Heart left ventricle (tissue), 16 donors: ENCODE measurements around the gene PHACTR1. TPM values are rescaled to one million over a fixed set of nuclear protein-coding genes. Genes with fewer than 3 reads are reported as not detected.
"Not testable (repeated sequence)": the region's sequence is repeated elsewhere in the genome, so short reads cannot be mapped to it uniquely, and the experiment has no call there.

Source experiments
- ATAC-seq, 4 donors: fragments of 200-7000 bp; cut with Tn5 transposase; one replicate each; pipeline ENCODE4 v1.9.1; 2020 to 2022; ENCODE audit warnings: moderate library complexity in 4 of 4, mild to moderate bottlenecking in 3 of 4, moderate number of reproducible peaks in 1 of 4
- DNase-seq, 5 donors: peaks; one replicate each; pipeline ENCODE4 v3.0.0-alpha.2; 2020
- H3K27ac ChIP-seq, 12 donors: fragments of 200-600 bp; sonication (generic) in 4 of 12; one replicate each; pipeline versions ENCODE4 v1.5.0 to v1.8.0; 2016 to 2022; ENCODE audit warnings: mild to moderate bottlenecking in 2 of 12
- H3K27me3 ChIP-seq, 9 donors: fragments of 200-600 bp; sonication (generic) in 2 of 9; one replicate each; pipeline versions ENCODE4 v1.5.1 to v1.8.0; 2016 to 2022; ENCODE audit warnings: mild to moderate bottlenecking in 3 of 9
- H3K36me3 ChIP-seq, 9 donors: fragments of 200-600 bp; sonication (generic) in 2 of 9; one replicate each; pipeline versions ENCODE4 v1.5.0 to v1.8.0; 2018 to 2022; ENCODE audit warnings: mild to moderate bottlenecking in 2 of 9
- H3K4me1 ChIP-seq, 12 donors: fragments of 200-600 bp; sonication (generic) in 4 of 12; one replicate each; pipeline versions ENCODE4 v1.5.0 to v1.8.0; 2016 to 2022; ENCODE audit warnings: mild to moderate bottlenecking in 3 of 12
- H3K4me3 ChIP-seq, 12 donors: fragments of 200-600 bp; sonication (generic) in 4 of 12; one replicate each; pipeline versions ENCODE4 v1.5.0 to v1.8.0; 2017 to 2022; ENCODE audit warnings: mild to moderate bottlenecking in 9 of 12, moderate library complexity in 4 of 12
- H3K9me3 ChIP-seq, 12 donors: fragments of 200-600 bp; sonication (generic) in 4 of 12; one replicate each; pipeline versions ENCODE4 v1.5.0 to v1.8.0; 2016 to 2022; ENCODE audit warnings: mild to moderate bottlenecking in 1 of 12
- POLR2A ChIP-seq, 2 donors: fragments of 450-650 bp; IDR thresholded peaks; one replicate each; pipeline ENCODE4 v1.6.1; 2017; ENCODE audit warnings: antibody characterized with exemption in 2 of 2, mild to moderate bottlenecking in 2 of 2, moderate library complexity in 2 of 2
- WGBS, 4 donors: extraction: QIAGEN DNeasy Blood & Tissue Kit in 2 of 4; methylation state at CpG; one replicate each; pipeline versions ENCODE4 v1.1.5 to v1.1.7; 2013 to 2018; 5-methylcytosine and 5-hydroxymethylcytosine counted together
- intact Hi-C, 10 donors: fragments of 100-400 bp; cut with DNase I; formaldehyde crosslinking; loops; one replicate each; pipeline versions ENCODE4 v1.11.1 to v1.14.2; 2022
- polyA plus RNA-seq, 2 donors: library from polyadenylated mRNA; stranded (reverse); fragments of 200-250 nt; gene quantifications; one replicate each; pipeline ENCODE4 v1.2.3, GENCODE V29; 2013
- total RNA-seq, 9 donors: library from RNA; depleted of rRNA in 2 of 9; stranded (reverse); fragments of >200 nt in 2 of 9; fragmentation: NEBNext Ultra II Directional in 3 of 9; extraction: Animal tissue kit (Norgen Biotek cat#: 25700) in 3 of 9; gene quantifications; one replicate each; pipeline versions ENCODE4 v1.1.0 to v1.2.4, GENCODE V29; 2016 to 2023
- TF ChIP-seq, protein P1 (sequence below), 12 donors: fragments of 200-600 bp; sonication (generic) in 4 of 12; IDR thresholded peaks; one replicate each; pipeline versions ENCODE4 v1.5.0 to v1.8.0; 2018 to 2022; ENCODE audit warnings: antibody characterized with exemption in 12 of 12, mild to moderate bottlenecking in 5 of 12
- donor health status: ischemic (EF 13 %, LVEDD 7.1; RV severe dilation, severe dysfunction).
- donor health status: healthy with polysubstance abuse.
- donor health status: DM: no; HTN: yes; CAD: no.
- donor health status: DM: no; HTN: no; CAD: no.
- donor health status: ischemic (EF 25% LVEDD 6.9; RV normal size, moderate dysfunction).
- donor health status: ischemic (EF 25% LVEDD 5.7; RV mildly dilated, moderate dysfunction).
- donor health status: healthy.
- donor health status: DM: yes; HTN: yes; CAD: no.
- donor health status: ischemic (EF 35%, LVEDD 5.7; RV mildly dilated, moderate dysfunction).
- donor health status: nonischemic (EF 11% LVEDD 7.7; RV severe dilation, severe dysfunction).
- donor health status: DM: yes; HTN: yes; CAD: no.
- donor health status: PGD.
- donor health status: ischemic (EF 29% LVEDD 5.4; RV normal size, mild dysfunction).
- donor health status: nonischemic (EF 23%, LVEDD 6.1; RV moderate dilation, normal function).

Gene PHACTR1
- total and polyA plus RNA-seq, 11 donors, result 21.2 to 238 (median 87.4) TPM

DNA sequence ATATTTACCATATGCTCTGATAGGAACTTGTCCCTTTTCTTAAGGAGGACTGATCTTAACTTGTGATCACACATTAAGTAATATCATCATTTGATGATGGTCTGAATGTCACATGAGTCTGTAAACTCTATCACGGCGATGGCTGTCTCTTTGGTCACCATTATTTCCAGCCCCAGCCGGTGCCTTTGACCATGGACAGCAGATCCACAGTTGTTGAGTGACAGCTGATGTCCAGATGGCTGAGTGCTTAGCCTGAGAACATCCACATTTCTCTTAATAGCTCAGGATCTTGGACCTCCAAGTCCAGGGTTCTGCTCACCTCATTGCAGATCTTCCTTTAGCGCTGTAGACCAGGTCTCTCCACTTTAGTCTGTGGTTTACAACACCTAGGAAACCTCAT is 440.7 kb downstream of the PHACTR1 start:
- no peak for DNase-seq
- WGBS, 4 donors, result 83 to 95% (median 85%) methylated on average over 4 of the region's 4 CpGs
- TF ChIP-seq, protein P1, sequence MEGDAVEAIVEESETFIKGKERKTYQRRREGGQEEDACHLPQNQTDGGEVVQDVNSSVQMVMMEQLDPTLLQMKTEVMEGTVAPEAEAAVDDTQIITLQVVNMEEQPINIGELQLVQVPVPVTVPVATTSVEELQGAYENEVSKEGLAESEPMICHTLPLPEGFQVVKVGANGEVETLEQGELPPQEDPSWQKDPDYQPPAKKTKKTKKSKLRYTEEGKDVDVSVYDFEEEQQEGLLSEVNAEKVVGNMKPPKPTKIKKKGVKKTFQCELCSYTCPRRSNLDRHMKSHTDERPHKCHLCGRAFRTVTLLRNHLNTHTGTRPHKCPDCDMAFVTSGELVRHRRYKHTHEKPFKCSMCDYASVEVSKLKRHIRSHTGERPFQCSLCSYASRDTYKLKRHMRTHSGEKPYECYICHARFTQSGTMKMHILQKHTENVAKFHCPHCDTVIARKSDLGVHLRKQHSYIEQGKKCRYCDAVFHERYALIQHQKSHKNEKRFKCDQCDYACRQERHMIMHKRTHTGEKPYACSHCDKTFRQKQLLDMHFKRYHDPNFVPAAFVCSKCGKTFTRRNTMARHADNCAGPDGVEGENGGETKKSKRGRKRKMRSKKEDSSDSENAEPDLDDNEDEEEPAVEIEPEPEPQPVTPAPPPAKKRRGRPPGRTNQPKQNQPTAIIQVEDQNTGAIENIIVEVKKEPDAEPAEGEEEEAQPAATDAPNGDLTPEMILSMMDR (IDR thresholded peaks at IDR 0.05), result no peak
- TF ChIP-seq POLR2A (IDR thresholded peaks at IDR 0.05), result no peak
- Histone ChIP-seq H3K27me3 (no peaks in the 10 kb centered on the region), H3K4me1 (peaks cover 0 to 9% (median 0%) of the 10 kb centered on the region in 12 donors), H3K4me3 (no peak overlapping the region), H3K27ac (no peak overlapping the region), H3K36me3 (peaks cover 0 to 15% (median 0%) of the 10 kb centered on the region in 9 donors), H3K9me3 (no peaks in the 10 kb centered on the region)
- intact Hi-C loops, result no loop called here
- ATAC-seq, result no peak

DNA sequence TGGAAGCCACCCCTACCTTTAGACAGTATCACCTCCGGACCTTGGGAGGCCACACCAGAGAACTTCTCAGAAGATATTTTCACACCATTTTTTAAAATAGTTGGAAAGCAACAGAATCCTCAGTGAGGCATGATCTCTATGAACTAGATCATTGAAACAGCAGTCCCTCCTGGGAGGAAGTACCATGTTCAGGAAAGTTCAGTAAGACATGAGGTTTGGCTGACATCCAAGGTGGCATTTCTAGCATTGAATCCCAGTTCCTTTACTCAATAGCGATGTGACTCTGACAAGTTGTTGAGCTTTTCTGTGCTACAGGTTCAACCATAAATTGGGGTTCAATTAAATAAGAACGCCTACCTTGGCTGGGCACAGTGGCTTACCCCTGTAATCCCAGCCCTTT is 442.7 kb downstream of the PHACTR1 start:
- H3K4me1 ChIP-seq, result no peaks in the 10 kb centered on the region
- intact Hi-C loops, result no loop called here
- no peak for TF ChIP-seq POLR2A (IDR thresholded peaks at IDR 0.05)
- TF ChIP-seq, protein P1 (IDR thresholded peaks at IDR 0.05), result no peak
- DNase-seq, result no peak
- ATAC-seq, result peak in 1 of 4 donors; percentile 19
- peaks cover 0 to 15% (median 0%) of the 10 kb centered on the region in 9 donors for H3K36me3 ChIP-seq
- H3K9me3 ChIP-seq, result no peaks in the 10 kb centered on the region
- no peak overlapping the region for H3K27ac ChIP-seq
- 74 to 89% (median 87%) methylated on average over 3 of the region's 3 CpGs for WGBS, 4 donors
- no peaks in the 10 kb centered on the region for H3K27me3 ChIP-seq
- H3K4me3 ChIP-seq, result no peak overlapping the region

DNA sequence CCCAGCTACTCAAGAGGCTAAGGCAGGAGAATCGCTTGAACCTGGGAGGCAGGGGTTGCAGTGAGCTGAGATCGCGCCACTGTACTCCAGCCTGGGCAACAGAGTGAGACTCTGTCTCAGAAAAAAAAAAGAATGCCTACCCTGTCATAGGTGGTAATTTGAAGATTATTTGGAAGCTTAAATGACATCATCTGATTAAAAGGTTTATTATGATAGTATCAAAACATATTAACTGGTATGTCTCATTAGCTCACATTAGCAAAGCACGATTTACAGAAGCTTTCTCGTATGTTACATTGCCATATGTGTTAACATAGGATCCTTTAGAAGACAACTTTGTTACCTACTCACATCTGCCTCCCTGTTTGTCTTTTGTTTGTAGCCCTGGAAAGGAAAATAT is 443.3 kb downstream of the PHACTR1 start:
- H3K27ac ChIP-seq, H3K27me3 ChIP-seq, intact Hi-C loops, ATAC-seq, H3K4me1 ChIP-seq, H3K9me3 ChIP-seq, DNase-seq, H3K4me3 ChIP-seq: not testable (repeated sequence)
- 93 to 97% (median 95%) methylated on average over 5 of the region's 5 CpGs for WGBS, 4 donors
- peaks cover 0 to 15% (median 0%) of the 10 kb centered on the region in 9 donors for H3K36me3 ChIP-seq

DNA sequence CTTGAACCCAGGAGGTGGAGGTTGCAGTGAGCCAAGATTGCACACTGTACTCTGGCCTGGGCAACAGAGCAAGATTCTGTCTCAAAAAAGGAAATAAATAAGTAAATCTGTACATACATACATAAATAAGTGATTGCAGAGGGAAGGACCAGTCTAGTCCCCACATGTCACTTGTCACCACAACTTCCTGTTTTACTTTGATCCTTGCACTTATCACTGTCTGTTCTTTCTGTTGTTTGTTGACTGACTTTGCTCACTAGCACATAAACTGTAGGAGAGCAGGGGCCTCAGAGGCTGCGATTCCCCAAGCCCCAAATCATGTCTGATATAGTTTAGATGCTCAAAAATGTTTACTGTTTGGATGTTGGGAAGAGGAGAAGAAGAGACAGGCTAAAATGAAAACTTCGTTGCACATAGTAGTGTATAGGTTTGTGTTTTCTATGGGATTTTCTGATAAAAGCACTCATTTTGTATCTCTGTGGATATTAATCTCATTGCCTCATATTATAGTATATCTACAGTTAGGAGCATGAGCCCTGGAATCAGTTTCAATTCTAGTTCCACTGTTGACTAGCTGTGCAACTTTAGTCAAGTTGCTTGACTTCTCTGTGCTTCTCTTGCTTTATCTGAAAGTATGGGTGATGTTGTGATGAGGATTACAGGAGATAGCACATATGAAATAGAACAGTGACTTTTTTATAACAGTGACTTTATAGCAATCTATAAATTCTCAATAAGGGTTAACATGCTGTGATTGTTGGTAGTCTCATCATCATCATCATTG is 446.8 kb downstream of the PHACTR1 start:
- Histone ChIP-seq H3K9me3 (no peaks in the 10 kb centered on the region), H3K27ac (no peak overlapping the region), H3K4me3 (no peak overlapping the region), H3K27me3 (no peaks in the 10 kb centered on the region), H3K36me3 (peaks cover 0 to 15% (median 0%) of the 10 kb centered on the region in 9 donors), H3K4me1 (peaks cover 0 to 10% (median 0%) of the 10 kb centered on the region in 12 donors)
- WGBS, 4 donors, result 90 to 96% (median 95%) methylated on average over 2 of the region's 2 CpGs
- intact Hi-C loops, result no loop called here
- ATAC-seq (no peak), DNase-seq (no peak)
- no peak for TF ChIP-seq POLR2A (IDR thresholded peaks at IDR 0.05)

DNA sequence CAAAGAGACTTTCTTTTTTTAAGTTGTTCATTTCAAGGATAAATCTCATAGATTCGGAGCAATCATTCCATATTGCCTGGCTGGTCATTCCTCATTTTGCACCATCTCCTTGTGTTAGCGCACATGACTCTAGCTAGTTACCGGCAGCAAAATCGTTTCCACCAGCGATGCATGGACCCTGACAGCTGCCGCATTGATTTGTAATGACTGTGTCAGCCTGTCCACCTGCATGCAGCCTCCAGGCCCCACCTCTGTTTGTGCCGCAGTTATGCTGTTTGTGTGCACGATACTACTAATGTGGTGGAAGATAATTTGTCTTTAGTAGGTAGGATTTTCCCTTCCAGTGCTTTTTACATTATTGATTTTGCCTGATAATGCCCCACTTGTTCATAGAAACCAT is 447.7 kb downstream of the PHACTR1 start:
- Histone ChIP-seq H3K27ac (no peak overlapping the region), H3K9me3 (no peaks in the 10 kb centered on the region), H3K4me3 (no peak overlapping the region), H3K27me3 (no peaks in the 10 kb centered on the region), H3K36me3 (peaks cover 0 to 15% (median 0%) of the 10 kb centered on the region in 9 donors), H3K4me1 (peaks cover 0 to 10% (median 0%) of the 10 kb centered on the region in 12 donors)
- DNase-seq (no peak), ATAC-seq (no peak)
- TF ChIP-seq, protein P1 (IDR thresholded peaks at IDR 0.05), result no peak
- TF ChIP-seq POLR2A (IDR thresholded peaks at IDR 0.05), result no peak
- WGBS, 4 donors, result 90 to 94% (median 92%) methylated on average over 8 of the region's 8 CpGs
- intact Hi-C loops, result no loop called here
